ENCODE measurements around the gene EZR.

GRCh38 chr6:158783851-158784250 lies 35.3 kb downstream of the EZR start:
- TF ChIP-seq FOXA1 (IDR thresholded peaks at IDR 0.05; ENCODE audit: borderline replicate concordance) (no peak), NR2C2 (CRISPR knock-in tag; IDR thresholded peaks at IDR 0.05) (no peak), NR2C2 (tag; IDR thresholded peaks at IDR 0.05) (no peak), ZNF41 (CRISPR knock-in tag; conservative IDR thresholded peaks at IDR 0.05) (no peak), MNT (conservative IDR thresholded peaks at IDR 0.05) (no peak), MITF (IDR thresholded peaks at IDR 0.05) (no peak)
